Neural cell (in vitro differentiated cells): ENCODE measurements around the gene PPFIBP2. TPM values are rescaled to one million over a fixed set of nuclear protein-coding genes. Genes with fewer than 3 reads are reported as not detected.

Experiments used
- H2AFZ ChIP-seq: fragments of 200-600, 300-800 bp; sonication (generic), shearing (Covaris generic); 2 replicates; pipeline ENCODE4 v1.6.0; 2014; ENCODE audit warnings: low read depth, mild to moderate bottlenecking, antibody characterized with exemption, low read length, moderate library complexity
- H3F3A ChIP-seq: fragments of 200-600 bp; shearing (Covaris generic); 2 replicates; pipeline ENCODE4 v1.6.1; 2016; ENCODE audit warnings: mild to moderate bottlenecking, moderate library complexity, mixed read lengths, antibody characterized with exemption, low read length; ENCODE audit not compliant: insufficient read depth, poor library complexity, severe bottlenecking
- H3K27ac ChIP-seq: fragments of 200-600, 300-800 bp; sonication (generic), shearing (Covaris generic); 2 replicates; pipeline ENCODE4 v1.5.1; 2014; ENCODE audit warnings: mild to moderate bottlenecking, low read length, moderate library complexity
- H3K27me3 ChIP-seq: fragments of 300-800, 200-600 bp; sonication (generic), shearing (Covaris generic); 2 replicates; pipeline ENCODE4 v1.6.0; 2014; ENCODE audit warnings: mild to moderate bottlenecking, low read depth, low read length, moderate library complexity; ENCODE audit not compliant: insufficient read depth
- H3K36me3 ChIP-seq: fragments of 300-800, 200-600 bp; sonication (generic), shearing (Covaris generic); 2 replicates; pipeline ENCODE4 v1.5.1; 2014; ENCODE audit warnings: mild to moderate bottlenecking, antibody characterized with exemption, low read length, moderate library complexity; ENCODE audit not compliant: insufficient read depth
- H3K4me2 ChIP-seq: fragments of 300-800, 200-600 bp; sonication (generic), shearing (Covaris generic); 2 replicates; pipeline ENCODE4 v1.6.0; 2014; ENCODE audit warnings: mild to moderate bottlenecking, low read length
- H3K4me3 ChIP-seq: fragments of 300-800, 200-600 bp; sonication (generic), shearing (Covaris generic); 2 replicates; pipeline ENCODE4 v1.5.1; 2014; ENCODE audit warnings: mild to moderate bottlenecking, low read length, moderate library complexity
- H3K79me2 ChIP-seq: fragments of 200-600 bp; shearing (Covaris generic); replicated peaks from 2 replicates; pipeline ENCODE4 v1.6.0; 2014; ENCODE audit warnings: mild to moderate bottlenecking, low read length, moderate library complexity; ENCODE audit not compliant: insufficient read depth
- H3K9ac ChIP-seq: fragments of 300-800, 200-600 bp; sonication (generic), shearing (Covaris generic); 2 replicates; pipeline ENCODE4 v1.6.1; 2016; ENCODE audit warnings: mild to moderate bottlenecking, low read length, mixed read lengths
- H3K9me2 ChIP-seq: fragments of 200-600 bp; shearing (Covaris generic); 2 replicates; pipeline ENCODE4 v1.6.1; 2016; ENCODE audit warnings: mild to moderate bottlenecking, low read length, mixed read lengths; ENCODE audit not compliant: insufficient read depth
- H3K9me3 ChIP-seq: fragments of 200-600, 300-800 bp; sonication (generic), shearing (Covaris generic); 2 replicates; pipeline ENCODE4 v1.6.1; 2016; ENCODE audit warnings: mild to moderate bottlenecking, mixed run types, low read length, moderate library complexity, mixed read lengths
- H4K20me1 ChIP-seq: fragments of 200-600 bp; shearing (Covaris generic); 2 replicates; pipeline ENCODE4 v1.6.1; 2016; ENCODE audit warnings: mild to moderate bottlenecking, mixed run types; ENCODE audit not compliant: insufficient read depth
- EP300 ChIP-seq: fragments of 450-650 bp; conservative IDR thresholded peaks from 2 replicates; pipeline ENCODE4 v1.6.1; 2014; ENCODE audit warnings: antibody characterized with exemption, mild to moderate bottlenecking, moderate library complexity; ENCODE audit not compliant: poor library complexity, severe bottlenecking
- EZH2 ChIP-seq: fragments of 200-600, 300-800 bp; shearing (Covaris generic), sonication (generic); IDR thresholded peaks from 2 replicates; pipeline ENCODE4 v1.6.1; 2014; ENCODE audit warnings: antibody characterized with exemption, low read length, borderline replicate concordance, mild to moderate bottlenecking; ENCODE audit not compliant: insufficient read depth, poor library complexity, severe bottlenecking
- MXI1 ChIP-seq: fragments of 450-650 bp; conservative IDR thresholded peaks from 2 replicates; pipeline ENCODE4 v1.6.1; 2014; ENCODE audit warnings: antibody characterized with exemption, mild to moderate bottlenecking; ENCODE audit not compliant: poor library complexity, severe bottlenecking
- POLR2AphosphoS5 ChIP-seq: IDR thresholded peaks from 2 replicates; pipeline ENCODE4 v1.6.1; 2012
- RAD21 ChIP-seq: fragments of 450-650 bp; conservative IDR thresholded peaks from 2 replicates; pipeline ENCODE4 v1.6.1; 2014; ENCODE audit warnings: antibody characterized with exemption, mild to moderate bottlenecking, moderate library complexity
- SMC3 ChIP-seq: fragments of 450-650 bp; conservative IDR thresholded peaks from 2 replicates; pipeline ENCODE4 v1.6.1; 2014; ENCODE audit warnings: antibody characterized with exemption, mild to moderate bottlenecking, moderate library complexity; ENCODE audit not compliant: poor library complexity
- TAF1 ChIP-seq: IDR thresholded peaks from 2 replicates; pipeline ENCODE4 v1.6.1; 2012; ENCODE audit warnings: low read depth
- polyA plus RNA-seq: library from polyadenylated mRNA; depleted of rRNA; stranded (reverse); fragments of >200 nt; gene quantifications from 2 replicates; pipeline ENCODE4 v1.2.3, GENCODE V29; 2014
- TF ChIP-seq, protein P1 (sequence below): IDR thresholded peaks from 2 replicates; pipeline ENCODE4 v1.6.1; 2012; ENCODE audit warnings: borderline replicate concordance
- TF ChIP-seq, protein P2 (sequence below): fragments of 450-650 bp; IDR thresholded peaks from 2 replicates; pipeline ENCODE4 v1.5.1; 2014; ENCODE audit warnings: antibody characterized with exemption, mild to moderate bottlenecking, moderate library complexity; ENCODE audit not compliant: poor library complexity, severe bottlenecking

Gene PPFIBP2
- polyA plus RNA-seq, 1 donor from 2014 or later = not detected

DNA sequence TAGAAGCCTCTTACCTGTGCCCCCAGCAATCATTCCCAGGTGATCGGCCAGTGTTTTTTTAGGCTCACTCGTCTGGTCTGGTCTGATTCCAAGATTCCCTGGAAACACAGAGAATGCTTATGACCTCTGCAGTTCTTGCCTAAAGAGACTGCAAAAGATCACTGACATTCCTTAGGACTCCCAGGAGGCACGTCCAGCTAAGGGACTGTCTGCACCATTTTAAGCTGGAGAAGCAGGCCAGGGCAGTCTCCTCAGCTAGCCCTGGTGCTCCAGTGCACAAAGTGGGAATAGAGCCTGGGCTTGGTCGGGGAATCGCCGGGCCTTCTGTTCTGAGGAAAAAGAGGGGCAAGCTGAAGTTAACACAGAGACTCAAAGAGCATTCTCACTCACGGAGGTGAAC is 154.7 kb downstream of the PPFIBP2 start:
- no peak overlapping the region for H3K9ac ChIP-seq
- no peak overlapping the region for H3K4me2 ChIP-seq
- no peaks in the 10 kb centered on the region for H3K9me2 ChIP-seq
- no peak overlapping the region for H3K27ac ChIP-seq
- no peaks in the 10 kb centered on the region for H3K36me3 ChIP-seq
- H3K9me3 ChIP-seq = no peaks in the 10 kb centered on the region
- TF ChIP-seq EZH2 = no peak
- no peak for TF ChIP-seq TAF1
- TF ChIP-seq POLR2AphosphoS5 = no peak
- H3K27me3 ChIP-seq = peaks cover 19% of the 10 kb centered on the region
- no peaks in the 10 kb centered on the region for H4K20me1 ChIP-seq
- H3K4me3 ChIP-seq = no peak overlapping the region
- no peak overlapping the region for H2AFZ ChIP-seq
- no peaks in the 10 kb centered on the region for H3F3A ChIP-seq
- H3K79me2 ChIP-seq = no peaks in the 10 kb centered on the region

DNA sequence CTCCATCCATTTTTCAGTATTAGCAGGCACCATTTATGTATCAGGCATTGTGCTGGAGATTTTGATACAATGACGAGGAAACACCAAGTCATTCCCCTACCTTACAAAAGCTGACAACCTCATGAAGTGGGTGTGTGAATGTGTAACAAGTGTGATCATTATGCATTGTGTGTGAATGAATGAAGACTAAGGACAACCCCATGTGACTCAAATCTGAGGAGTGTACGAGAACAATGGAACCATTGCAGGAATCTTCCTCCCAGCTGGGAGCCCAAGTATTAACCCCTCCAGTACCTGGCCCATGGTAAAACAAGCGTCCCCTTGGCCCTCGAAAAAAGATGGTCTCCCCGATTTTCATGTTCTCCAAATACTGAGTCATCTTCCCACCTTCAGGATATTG is 155.1 kb downstream of the PPFIBP2 start:
- Histone ChIP-seq H3K79me2 (no peaks in the 10 kb centered on the region), H4K20me1 (no peaks in the 10 kb centered on the region), H3K9me2 (no peaks in the 10 kb centered on the region), H2AFZ (no peak overlapping the region), H3K27ac (no peak overlapping the region), H3F3A (no peaks in the 10 kb centered on the region), H3K4me3 (no peak overlapping the region), H3K9me3 (no peaks in the 10 kb centered on the region), H3K36me3 (no peaks in the 10 kb centered on the region), H3K27me3 (peaks cover 23% of the 10 kb centered on the region), H3K9ac (no peak overlapping the region), H3K4me2 (no peak overlapping the region)
- no peak for TF ChIP-seq MXI1
- TF ChIP-seq SMC3 = no peak
- TF ChIP-seq, protein P1, sequence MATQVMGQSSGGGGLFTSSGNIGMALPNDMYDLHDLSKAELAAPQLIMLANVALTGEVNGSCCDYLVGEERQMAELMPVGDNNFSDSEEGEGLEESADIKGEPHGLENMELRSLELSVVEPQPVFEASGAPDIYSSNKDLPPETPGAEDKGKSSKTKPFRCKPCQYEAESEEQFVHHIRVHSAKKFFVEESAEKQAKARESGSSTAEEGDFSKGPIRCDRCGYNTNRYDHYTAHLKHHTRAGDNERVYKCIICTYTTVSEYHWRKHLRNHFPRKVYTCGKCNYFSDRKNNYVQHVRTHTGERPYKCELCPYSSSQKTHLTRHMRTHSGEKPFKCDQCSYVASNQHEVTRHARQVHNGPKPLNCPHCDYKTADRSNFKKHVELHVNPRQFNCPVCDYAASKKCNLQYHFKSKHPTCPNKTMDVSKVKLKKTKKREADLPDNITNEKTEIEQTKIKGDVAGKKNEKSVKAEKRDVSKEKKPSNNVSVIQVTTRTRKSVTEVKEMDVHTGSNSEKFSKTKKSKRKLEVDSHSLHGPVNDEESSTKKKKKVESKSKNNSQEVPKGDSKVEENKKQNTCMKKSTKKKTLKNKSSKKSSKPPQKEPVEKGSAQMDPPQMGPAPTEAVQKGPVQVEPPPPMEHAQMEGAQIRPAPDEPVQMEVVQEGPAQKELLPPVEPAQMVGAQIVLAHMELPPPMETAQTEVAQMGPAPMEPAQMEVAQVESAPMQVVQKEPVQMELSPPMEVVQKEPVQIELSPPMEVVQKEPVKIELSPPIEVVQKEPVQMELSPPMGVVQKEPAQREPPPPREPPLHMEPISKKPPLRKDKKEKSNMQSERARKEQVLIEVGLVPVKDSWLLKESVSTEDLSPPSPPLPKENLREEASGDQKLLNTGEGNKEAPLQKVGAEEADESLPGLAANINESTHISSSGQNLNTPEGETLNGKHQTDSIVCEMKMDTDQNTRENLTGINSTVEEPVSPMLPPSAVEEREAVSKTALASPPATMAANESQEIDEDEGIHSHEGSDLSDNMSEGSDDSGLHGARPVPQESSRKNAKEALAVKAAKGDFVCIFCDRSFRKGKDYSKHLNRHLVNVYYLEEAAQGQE = no peak
- TF ChIP-seq EZH2 = no peak
- TF ChIP-seq TAF1 = no peak
- TF ChIP-seq EP300 = no peak
- no peak for TF ChIP-seq RAD21
- TF ChIP-seq, protein P2, sequence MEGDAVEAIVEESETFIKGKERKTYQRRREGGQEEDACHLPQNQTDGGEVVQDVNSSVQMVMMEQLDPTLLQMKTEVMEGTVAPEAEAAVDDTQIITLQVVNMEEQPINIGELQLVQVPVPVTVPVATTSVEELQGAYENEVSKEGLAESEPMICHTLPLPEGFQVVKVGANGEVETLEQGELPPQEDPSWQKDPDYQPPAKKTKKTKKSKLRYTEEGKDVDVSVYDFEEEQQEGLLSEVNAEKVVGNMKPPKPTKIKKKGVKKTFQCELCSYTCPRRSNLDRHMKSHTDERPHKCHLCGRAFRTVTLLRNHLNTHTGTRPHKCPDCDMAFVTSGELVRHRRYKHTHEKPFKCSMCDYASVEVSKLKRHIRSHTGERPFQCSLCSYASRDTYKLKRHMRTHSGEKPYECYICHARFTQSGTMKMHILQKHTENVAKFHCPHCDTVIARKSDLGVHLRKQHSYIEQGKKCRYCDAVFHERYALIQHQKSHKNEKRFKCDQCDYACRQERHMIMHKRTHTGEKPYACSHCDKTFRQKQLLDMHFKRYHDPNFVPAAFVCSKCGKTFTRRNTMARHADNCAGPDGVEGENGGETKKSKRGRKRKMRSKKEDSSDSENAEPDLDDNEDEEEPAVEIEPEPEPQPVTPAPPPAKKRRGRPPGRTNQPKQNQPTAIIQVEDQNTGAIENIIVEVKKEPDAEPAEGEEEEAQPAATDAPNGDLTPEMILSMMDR = no peak
- no peak for TF ChIP-seq POLR2AphosphoS5

DNA sequence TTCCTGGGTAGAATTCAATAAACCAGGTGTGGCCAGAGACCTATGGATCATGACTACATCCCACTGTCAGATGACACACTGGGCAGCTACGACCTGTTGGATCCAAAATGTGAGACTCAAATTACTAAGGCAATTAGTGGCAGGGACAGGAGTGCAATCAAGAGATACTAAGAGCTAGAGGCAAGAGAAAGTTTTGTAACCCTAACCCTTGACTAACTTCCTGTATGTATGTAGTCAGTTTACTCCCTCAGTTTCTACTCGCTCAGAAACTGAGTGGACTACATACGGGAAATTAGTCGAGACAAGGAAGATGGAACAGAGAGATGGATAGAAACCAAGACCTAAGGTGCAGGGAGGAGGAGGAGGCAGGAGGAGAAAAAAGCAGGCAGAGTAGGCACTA is 156.8 kb downstream of the PPFIBP2 start:
- Histone ChIP-seq H3K79me2 (no peaks in the 10 kb centered on the region), H3K9me3 (no peaks in the 10 kb centered on the region), H3K36me3 (no peaks in the 10 kb centered on the region), H3K4me3 (no peak overlapping the region), H2AFZ (no peak overlapping the region), H4K20me1 (no peaks in the 10 kb centered on the region), H3K9me2 (no peaks in the 10 kb centered on the region), H3K4me2 (no peak overlapping the region), H3K9ac (no peak overlapping the region), H3K27me3 (peaks cover 37% of the 10 kb centered on the region), H3K27ac (no peak overlapping the region), H3F3A (no peaks in the 10 kb centered on the region)
- no peak for TF ChIP-seq SMC3
- TF ChIP-seq, protein P2 = no peak
- TF ChIP-seq EZH2 = no peak
- TF ChIP-seq, protein P1 = no peak
- TF ChIP-seq POLR2AphosphoS5 = no peak
